ENCODE results near the gene CCDC124. TPM values are rescaled to one million over a fixed set of nuclear protein-coding genes. Genes with fewer than 3 reads are reported as not detected.

CCDC124 gene
- total RNA-seq, 6 experiments from 2014 or later: 20.6 to 45.3 (median 30.7) TPM

GRCh38 chr19:17888260-17888659, 44.6 kb upstream of the CCDC124 start:
- no peak overlapping the region for H3K27ac ChIP-seq
- TF ChIP-seq, protein P1, sequence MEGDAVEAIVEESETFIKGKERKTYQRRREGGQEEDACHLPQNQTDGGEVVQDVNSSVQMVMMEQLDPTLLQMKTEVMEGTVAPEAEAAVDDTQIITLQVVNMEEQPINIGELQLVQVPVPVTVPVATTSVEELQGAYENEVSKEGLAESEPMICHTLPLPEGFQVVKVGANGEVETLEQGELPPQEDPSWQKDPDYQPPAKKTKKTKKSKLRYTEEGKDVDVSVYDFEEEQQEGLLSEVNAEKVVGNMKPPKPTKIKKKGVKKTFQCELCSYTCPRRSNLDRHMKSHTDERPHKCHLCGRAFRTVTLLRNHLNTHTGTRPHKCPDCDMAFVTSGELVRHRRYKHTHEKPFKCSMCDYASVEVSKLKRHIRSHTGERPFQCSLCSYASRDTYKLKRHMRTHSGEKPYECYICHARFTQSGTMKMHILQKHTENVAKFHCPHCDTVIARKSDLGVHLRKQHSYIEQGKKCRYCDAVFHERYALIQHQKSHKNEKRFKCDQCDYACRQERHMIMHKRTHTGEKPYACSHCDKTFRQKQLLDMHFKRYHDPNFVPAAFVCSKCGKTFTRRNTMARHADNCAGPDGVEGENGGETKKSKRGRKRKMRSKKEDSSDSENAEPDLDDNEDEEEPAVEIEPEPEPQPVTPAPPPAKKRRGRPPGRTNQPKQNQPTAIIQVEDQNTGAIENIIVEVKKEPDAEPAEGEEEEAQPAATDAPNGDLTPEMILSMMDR (IDR thresholded peaks at IDR 0.05): no peak
- no peak for TF ChIP-seq POLR2A (IDR thresholded peaks at IDR 0.05)
- no peaks in the 10 kb centered on the region for H3K27me3 ChIP-seq
- no peak overlapping the region for H3K4me3 ChIP-seq
- WGBS (ENCODE audit: insufficient coverage, low coverage, low lambda C conversion rate, missing lambda C conversion rate): 25% methylated on average over 1 of the region's 7 CpGs
- no peaks in the 10 kb centered on the region for H3K4me1 ChIP-seq
- H3K36me3 ChIP-seq: no peaks in the 10 kb centered on the region
- intact Hi-C loops (cut with DNase I): no loop called here
- no peaks in the 10 kb centered on the region for H3K9me3 ChIP-seq
- ATAC-seq (no peak), DNase-seq (no peak)

DNA sequence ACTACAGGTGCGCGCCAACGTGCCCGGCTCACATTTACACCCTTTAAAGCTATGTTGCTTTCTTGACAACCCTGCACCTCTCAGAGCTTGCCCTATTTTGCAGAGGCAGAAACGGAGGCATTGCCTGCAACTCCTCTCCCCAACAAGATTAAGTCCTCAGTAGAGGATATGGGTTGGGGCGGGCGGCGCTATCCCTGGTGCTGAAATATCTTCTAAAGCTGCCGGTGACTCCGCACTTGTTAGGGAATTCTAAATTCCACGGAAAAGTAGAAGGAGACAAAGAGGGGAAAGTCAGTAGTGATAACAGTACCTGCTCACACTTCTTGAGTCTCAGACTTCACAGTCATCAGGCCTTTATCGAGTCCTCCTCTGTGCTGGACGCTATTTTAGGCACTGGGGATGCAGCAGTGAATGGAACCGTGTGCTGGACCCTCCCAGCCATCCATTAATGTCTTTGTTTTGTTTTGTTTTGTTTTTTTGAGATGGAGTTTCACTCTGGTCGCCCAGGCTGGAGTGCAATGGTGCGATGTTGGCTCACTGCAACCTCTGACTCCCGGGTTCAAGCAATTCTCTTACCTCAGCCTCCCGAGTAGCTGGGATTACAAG, 43.1 kb upstream of the CCDC124 start:
- TF ChIP-seq, protein P1 (IDR thresholded peaks at IDR 0.05): no peak
- TF ChIP-seq POLR2A (IDR thresholded peaks at IDR 0.05): no peak
- intact Hi-C loops (cut with DNase I): no loop called here
- WGBS (ENCODE audit: insufficient coverage, low coverage, low lambda C conversion rate, missing lambda C conversion rate): 34% methylated on average over 17 of the region's 18 CpGs
- Histone ChIP-seq H3K27ac (no peak overlapping the region), H3K36me3 (no peaks in the 10 kb centered on the region), H3K4me1 (no peaks in the 10 kb centered on the region), H3K27me3 (no peaks in the 10 kb centered on the region), H3K4me3 (no peak overlapping the region), H3K9me3 (no peaks in the 10 kb centered on the region)
- DNase-seq: no peak
- ATAC-seq: peak in 2 of 4 donors; percentile 45 to 57

- 96% methylated on average over 4 of the region's 9 CpGs for WGBS (ENCODE audit: insufficient coverage, low coverage, low lambda C conversion rate, missing lambda C conversion rate)
- Histone ChIP-seq H3K27me3 (no peaks in the 10 kb centered on the region), H3K36me3 (no peaks in the 10 kb centered on the region), H3K4me1 (no peaks in the 10 kb centered on the region), H3K9me3 (no peaks in the 10 kb centered on the region), H3K27ac (no peak overlapping the region), H3K4me3 (no peak overlapping the region)
- TF ChIP-seq, protein P1 (IDR thresholded peaks at IDR 0.05): no peak
- TF ChIP-seq POLR2A (IDR thresholded peaks at IDR 0.05): no peak
- intact Hi-C loops (cut with DNase I): no loop called here
- no peak for ATAC-seq
- no peak for DNase-seq
Observed at GRCh38 chr19:17893766-17894165, 39.0 kb upstream of the CCDC124 start.

DNA sequence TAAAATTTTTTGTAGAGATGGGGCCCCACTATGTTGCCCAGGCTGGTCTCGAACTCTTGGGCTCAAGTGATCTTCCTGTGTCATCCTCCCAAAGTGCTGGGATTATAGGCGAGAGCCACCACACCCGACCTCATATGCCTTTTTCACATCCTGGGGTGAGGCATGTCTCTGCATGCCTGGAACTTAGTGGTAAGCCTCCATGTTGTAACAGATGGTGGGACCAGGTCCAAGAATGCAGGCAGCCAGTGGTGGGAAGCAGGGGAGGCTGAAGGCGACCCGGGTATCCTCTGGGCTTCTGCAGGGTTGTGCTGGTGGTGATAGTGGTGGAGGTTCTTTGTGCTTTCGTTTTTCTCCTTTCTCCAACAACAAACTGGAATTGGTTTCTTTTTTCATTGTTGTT, 30.1 kb upstream of the CCDC124 start:
- 54% methylated on average over 4 of the region's 6 CpGs for WGBS (ENCODE audit: insufficient coverage, low coverage, low lambda C conversion rate, missing lambda C conversion rate)

More for the DNA sequence above, 30.1 kb upstream of the CCDC124 start:
- DNase-seq: no peak
- Histone ChIP-seq H3K9me3 (no peaks in the 10 kb centered on the region), H3K4me3 (no peak overlapping the region), H3K36me3 (no peaks in the 10 kb centered on the region), H3K27me3 (no peaks in the 10 kb centered on the region), H3K4me1 (no peaks in the 10 kb centered on the region), H3K27ac (no peak overlapping the region)
- no peak for ATAC-seq
- intact Hi-C loops (cut with DNase I): no loop called here
- no peak for TF ChIP-seq POLR2A (IDR thresholded peaks at IDR 0.05)
- TF ChIP-seq, protein P1 (IDR thresholded peaks at IDR 0.05): no peak

All from right lobe of liver (tissue), 6 donors.